GM12874 (cell line): ENCODE data around the gene DPYD.

ENCODE experiments used
- TF ChIP-seq, protein P1 (sequence below): IDR thresholded peaks from 2 replicates; pipeline ENCODE4 v1.5.1; 2011; ENCODE audit warnings: low read depth, mild to moderate bottlenecking, control low read depth, low read length, moderate library complexity; ENCODE audit not compliant: insufficient read depth

DPYD gene

DNA sequence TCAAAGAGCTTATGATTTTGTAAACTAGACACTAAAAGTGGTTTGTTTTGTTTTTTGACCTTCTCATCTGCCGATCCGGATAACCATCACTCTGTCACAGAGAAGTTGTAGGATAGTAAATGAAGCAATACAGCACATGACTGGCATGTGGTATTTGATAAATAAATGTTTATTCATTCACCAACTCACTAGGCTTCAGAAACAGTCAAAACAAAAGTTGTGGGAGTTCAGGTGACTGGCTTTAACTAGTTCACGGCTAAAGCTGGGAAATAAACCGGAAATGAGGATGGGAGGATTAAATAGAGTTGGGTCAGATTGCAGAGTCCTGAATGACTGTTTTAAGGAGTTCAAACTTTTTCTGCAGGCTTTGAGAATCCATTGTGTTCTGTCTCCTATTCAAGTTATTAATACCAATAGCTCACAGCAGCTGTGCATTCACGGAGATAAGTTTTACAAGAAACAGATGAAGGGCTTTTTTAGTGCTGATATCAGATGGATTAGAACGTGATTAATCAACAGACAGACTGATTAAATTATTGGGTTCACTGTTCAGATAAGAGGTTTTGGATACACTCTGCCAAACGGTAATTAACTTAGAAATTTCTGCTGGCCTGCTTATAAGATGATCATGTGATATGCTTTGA lies 463.3 kb downstream of the DPYD start:
- TF ChIP-seq, protein P1, sequence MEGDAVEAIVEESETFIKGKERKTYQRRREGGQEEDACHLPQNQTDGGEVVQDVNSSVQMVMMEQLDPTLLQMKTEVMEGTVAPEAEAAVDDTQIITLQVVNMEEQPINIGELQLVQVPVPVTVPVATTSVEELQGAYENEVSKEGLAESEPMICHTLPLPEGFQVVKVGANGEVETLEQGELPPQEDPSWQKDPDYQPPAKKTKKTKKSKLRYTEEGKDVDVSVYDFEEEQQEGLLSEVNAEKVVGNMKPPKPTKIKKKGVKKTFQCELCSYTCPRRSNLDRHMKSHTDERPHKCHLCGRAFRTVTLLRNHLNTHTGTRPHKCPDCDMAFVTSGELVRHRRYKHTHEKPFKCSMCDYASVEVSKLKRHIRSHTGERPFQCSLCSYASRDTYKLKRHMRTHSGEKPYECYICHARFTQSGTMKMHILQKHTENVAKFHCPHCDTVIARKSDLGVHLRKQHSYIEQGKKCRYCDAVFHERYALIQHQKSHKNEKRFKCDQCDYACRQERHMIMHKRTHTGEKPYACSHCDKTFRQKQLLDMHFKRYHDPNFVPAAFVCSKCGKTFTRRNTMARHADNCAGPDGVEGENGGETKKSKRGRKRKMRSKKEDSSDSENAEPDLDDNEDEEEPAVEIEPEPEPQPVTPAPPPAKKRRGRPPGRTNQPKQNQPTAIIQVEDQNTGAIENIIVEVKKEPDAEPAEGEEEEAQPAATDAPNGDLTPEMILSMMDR, result no peak

DNA sequence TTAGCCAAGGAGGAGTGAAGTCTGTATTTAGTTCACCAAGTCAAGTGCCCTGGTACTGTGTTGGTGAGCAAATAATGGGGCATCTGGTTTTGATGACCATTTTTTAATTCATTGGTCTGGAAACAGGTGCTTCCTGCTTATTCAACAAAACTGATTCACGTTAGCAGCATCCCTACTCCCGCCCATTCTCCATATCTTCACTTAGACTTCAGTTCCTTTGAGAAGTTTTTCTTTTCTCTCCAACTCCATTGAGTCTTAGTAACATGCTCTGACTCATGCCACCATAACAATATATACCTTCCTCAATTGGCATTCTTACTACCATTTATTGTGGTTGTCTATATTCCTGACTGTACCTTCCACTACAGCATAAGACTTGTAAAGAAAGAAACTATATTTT lies 468.9 kb downstream of the DPYD start:
- TF ChIP-seq, protein P1, result no peak

DNA sequence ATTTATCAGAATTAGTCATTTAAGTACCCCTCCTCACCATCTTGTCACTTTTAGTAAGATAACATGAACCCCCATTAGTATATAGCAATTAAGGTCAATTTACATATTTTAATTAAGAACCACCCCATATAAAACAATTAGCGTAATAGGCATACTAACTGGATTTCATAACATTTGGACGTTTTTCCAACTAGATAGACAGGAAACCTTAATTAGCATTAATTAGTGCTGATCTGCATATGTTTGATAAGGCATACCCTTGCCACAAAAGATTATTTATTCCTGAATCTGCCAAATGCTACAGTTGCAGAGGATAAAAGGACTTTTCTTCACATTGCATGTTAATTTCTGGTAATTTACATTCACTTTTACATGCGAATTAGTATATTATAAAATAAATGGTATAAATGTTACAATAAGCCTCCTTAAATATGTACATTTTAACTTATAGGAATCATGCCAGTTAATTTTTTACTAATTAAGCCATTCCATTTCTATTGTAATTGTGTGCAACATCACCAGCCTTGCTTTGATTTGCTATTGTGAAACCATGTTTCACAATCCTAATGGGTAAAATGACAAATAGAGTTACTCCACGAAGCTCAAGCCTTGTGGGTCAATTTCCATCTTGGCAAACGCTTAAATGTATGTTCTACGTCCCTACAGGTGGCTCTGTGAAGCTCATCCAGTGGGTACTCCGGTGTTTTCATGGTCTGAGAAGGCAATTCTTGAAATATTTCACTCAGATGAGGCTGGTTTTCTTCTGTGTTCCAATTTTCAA lies 469.6 kb downstream of the DPYD start:
- TF ChIP-seq, protein P1, result no peak

DNA sequence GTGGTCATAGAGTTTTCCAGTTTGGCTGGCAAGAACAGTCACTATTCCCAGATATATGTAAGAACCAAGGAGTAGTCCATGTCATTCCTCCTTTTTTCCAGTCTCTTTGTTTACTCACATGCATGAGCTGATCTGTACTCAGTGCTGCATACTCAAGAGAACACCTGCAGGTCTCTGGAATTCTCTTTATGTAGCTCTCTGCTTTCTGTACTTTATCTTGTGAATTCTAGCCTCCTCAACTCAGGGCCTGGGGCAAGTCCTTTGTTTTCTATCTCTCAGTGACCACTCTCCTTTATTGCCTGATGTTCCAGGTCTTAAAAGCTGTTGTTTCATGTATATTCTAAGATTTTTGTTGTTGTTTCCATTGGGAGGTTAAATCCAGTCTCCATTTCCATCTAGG lies 478.9 kb downstream of the DPYD start:
- TF ChIP-seq, protein P1, result no peak

DNA sequence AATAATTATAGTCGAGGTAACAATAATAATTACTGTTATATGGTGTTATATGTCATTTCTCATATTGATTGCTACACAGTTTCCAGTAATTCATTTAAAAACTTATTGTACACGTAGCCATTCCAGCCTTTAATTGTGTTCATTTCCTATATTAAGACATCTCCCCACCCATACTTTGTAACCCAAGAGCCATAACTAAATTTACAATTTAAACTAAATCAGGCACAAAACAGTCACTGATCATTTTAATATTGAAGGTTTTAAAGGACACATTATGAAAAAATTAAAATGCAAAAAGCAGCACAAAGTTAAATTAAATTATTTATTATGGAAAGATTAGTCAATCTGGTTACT lies 487.0 kb downstream of the DPYD start:
- TF ChIP-seq, protein P1, result no peak

DNA sequence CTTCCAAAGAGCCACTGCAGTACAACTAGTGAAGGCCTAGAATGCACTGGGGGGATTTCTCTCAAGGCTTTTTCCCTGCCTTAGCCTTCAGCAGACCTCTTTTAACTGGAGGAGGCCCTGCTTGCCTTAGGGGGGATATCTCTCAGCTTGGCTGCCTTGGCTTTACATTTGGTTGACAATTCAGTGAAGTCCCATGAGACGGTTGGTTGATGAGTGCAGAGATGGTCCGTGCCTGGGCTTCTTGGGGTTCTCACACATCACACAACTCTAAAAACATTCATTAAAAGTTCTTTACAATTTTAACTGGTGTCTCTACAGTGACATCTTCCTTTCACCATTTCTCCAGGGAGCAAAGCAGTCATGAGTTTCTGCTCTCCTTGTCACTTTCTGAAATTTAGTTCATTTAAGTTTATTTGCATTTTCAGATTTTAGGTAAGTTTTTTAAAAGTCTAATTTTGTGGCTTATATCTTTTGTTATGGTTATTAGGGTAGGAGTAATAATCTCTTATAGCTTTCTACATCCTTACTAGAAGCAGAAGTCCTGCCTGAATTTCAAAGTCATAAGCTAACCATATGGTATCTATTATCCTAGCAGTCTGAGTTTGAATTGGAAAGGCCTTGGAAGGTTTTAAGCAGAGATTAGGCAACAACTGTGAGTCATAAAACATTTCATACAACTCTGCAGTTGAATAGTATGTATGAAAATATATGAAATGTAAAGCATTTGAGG lies 487.6 kb downstream of the DPYD start:
- TF ChIP-seq, protein P1, result no peak

DNA sequence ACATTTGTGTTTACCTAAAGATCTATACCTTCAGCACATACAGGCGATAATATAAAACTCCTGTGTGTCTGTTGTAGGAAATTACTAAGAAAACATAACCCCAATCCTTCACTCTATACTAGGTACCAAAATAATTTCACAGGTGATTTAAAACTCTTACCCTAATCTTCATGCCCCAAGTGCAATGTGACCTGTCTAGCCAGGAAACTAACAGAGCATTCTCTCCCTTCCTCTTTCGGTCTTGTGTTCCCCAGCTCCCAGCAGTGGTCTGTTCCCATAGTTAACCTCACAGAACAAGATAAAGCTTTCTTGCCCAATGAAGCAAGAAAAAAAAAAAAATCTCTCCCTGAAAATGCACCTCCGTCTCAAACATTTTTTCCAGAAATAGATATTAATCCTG lies 493.5 kb downstream of the DPYD start:
- TF ChIP-seq, protein P1, result no peak
